ENCODE data around the gene RASSF5. TPM values are rescaled to one million over a fixed set of nuclear protein-coding genes. Genes with fewer than 3 reads are reported as not detected.

RASSF5 gene
- total and polyA plus RNA-seq, 2 donors from 2014 or later, result 2.4 to 18.8 TPM

- Histone ChIP-seq H3K27ac (ENCODE audit: low read depth in 2 of 2, low read length in 2 of 2) (no peak overlapping the region), H3K9ac (ENCODE audit: low read length in 3 of 3) (no peak overlapping the region), H3K4me3 (ENCODE audit: low read length in 3 of 3) (no peak overlapping the region), H3K27me3 (ENCODE audit: control insufficient read depth, insufficient read depth, low read length) (no peaks in the 10 kb centered on the region), H3K9me3 (ENCODE audit: control insufficient read depth in 2 of 3, insufficient read depth in 1 of 3, low read length in 3 of 3) (no peaks in the 10 kb centered on the region), H3K36me3 (ENCODE audit: control insufficient read depth in 2 of 3, insufficient read depth in 3 of 3, low read length in 3 of 3) (no peaks in the 10 kb centered on the region), H3K4me1 (ENCODE audit: control insufficient read depth in 2 of 3, insufficient read depth in 2 of 3, low read depth in 1 of 3, low read length in 3 of 3) (peaks cover 0 to 30% (median 3%) of the 10 kb centered on the region in 3 donors)
- no peak for FAIRE-seq
- intact Hi-C loops (cut with DNase I), result loop anchor here (5.0 kb wide), 1 partner anchor 89 kb away; no protein-coding TSS in a partner anchor
- no peak for TF ChIP-seq CTCF (IDR thresholded peaks at IDR 0.05; ENCODE audit: borderline replicate concordance, extremely low read depth, insufficient read depth)
- DNase-seq, result no peak
Observed at GRCh38 chr1:206493279-206493678, 14.1 kb upstream of the RASSF5 start.

- Histone ChIP-seq H3K4me3 (ENCODE audit: low read length in 3 of 3) (no peak overlapping the region), H3K4me1 (ENCODE audit: control insufficient read depth in 2 of 3, insufficient read depth in 2 of 3, low read depth in 1 of 3, low read length in 3 of 3) (peaks cover 0 to 30% (median 3%) of the 10 kb centered on the region in 3 donors), H3K36me3 (ENCODE audit: control insufficient read depth in 2 of 3, insufficient read depth in 3 of 3, low read length in 3 of 3) (no peaks in the 10 kb centered on the region), H3K9ac (ENCODE audit: low read length in 3 of 3) (no peak overlapping the region), H3K27me3 (ENCODE audit: control insufficient read depth, insufficient read depth, low read length) (no peaks in the 10 kb centered on the region), H3K9me3 (ENCODE audit: control insufficient read depth in 2 of 3, insufficient read depth in 1 of 3, low read length in 3 of 3) (no peaks in the 10 kb centered on the region), H3K27ac (ENCODE audit: low read depth in 2 of 2, low read length in 2 of 2) (peak overlapping the region in 1 of 2 donors; percentile 37)
- DNase-seq (no peak), FAIRE-seq (no peak)
- intact Hi-C loops (cut with DNase I), result no loop called here
- TF ChIP-seq CTCF (IDR thresholded peaks at IDR 0.05; ENCODE audit: borderline replicate concordance, extremely low read depth, insufficient read depth), result no peak
Observed at GRCh38 chr1:206495011-206495461, 12.3 kb upstream of the RASSF5 start.

GRCh38 chr1:206495493-206496046 lies 11.8 kb upstream of the RASSF5 start:
- DNase-seq, result peak in 1 of 5 donors; percentile 31

More at GRCh38 chr1:206495493-206496046, 11.8 kb upstream of the RASSF5 start:
- H3K27me3 ChIP-seq (ENCODE audit: control insufficient read depth, insufficient read depth, low read length), result no peaks in the 10 kb centered on the region
- TF ChIP-seq CTCF (IDR thresholded peaks at IDR 0.05; ENCODE audit: borderline replicate concordance, extremely low read depth, insufficient read depth), result no peak
- H3K9me3 ChIP-seq (ENCODE audit: control insufficient read depth in 2 of 3, insufficient read depth in 1 of 3, low read length in 3 of 3), result no peaks in the 10 kb centered on the region
- intact Hi-C loops (cut with DNase I), result no loop called here
- H3K4me1 ChIP-seq (ENCODE audit: control insufficient read depth in 2 of 3, insufficient read depth in 2 of 3, low read depth in 1 of 3, low read length in 3 of 3), result peaks cover 0 to 25% (median 3%) of the 10 kb centered on the region in 3 donors
- H3K36me3 ChIP-seq (ENCODE audit: control insufficient read depth in 2 of 3, insufficient read depth in 3 of 3, low read length in 3 of 3), result no peaks in the 10 kb centered on the region
- no peak for FAIRE-seq
- H3K4me3 ChIP-seq (ENCODE audit: low read length in 3 of 3), result no peak overlapping the region
- no peak overlapping the region for H3K9ac ChIP-seq (ENCODE audit: low read length in 3 of 3)
- peak overlapping the region in 1 of 2 donors; percentile 37 for H3K27ac ChIP-seq (ENCODE audit: low read depth in 2 of 2, low read length in 2 of 2)

Measured in kidney (tissue), 14 donors.